GM12878 (cell line): Measurements from ENCODE around the gene DUSP8. TPM values are rescaled to one million over a fixed set of nuclear protein-coding genes. Genes with fewer than 3 reads are reported as not detected.

ENCODE experiments used
- ATAC-seq: fragments of 200-7000 bp; cut with Tn5 transposase; 3 replicates; pipeline ENCODE4 v1.9.1; 2020; ENCODE audit warnings: mild to moderate bottlenecking, moderate library complexity
- BruUV-seq: library from RNA; stranded (reverse); fragments of 400-500 nt; replicated peaks from 2 replicates; lab custom pipeline; 2021; lab: Mats Ljungman, UMichigan
- CTCF ChIA-PET: fragments of 300-600 bp; sonication (Branson Sonifier 250); formaldehyde crosslinking; extraction: SDS; loops from one replicate; lab custom pipeline; 2021; ENCODE audit warnings: inconsistent platforms; lab: Yijun Ruan, JAX
- POLR2A ChIA-PET: fragments of 350-600 bp; formaldehyde crosslinking; extraction: SDS; loops from one replicate; lab custom pipeline; 2021; ENCODE audit warnings: inconsistent platforms; lab: Charles Lee
- RAD21 ChIA-PET: fragments of 300-600 bp; sonication (Branson Sonifier 250); formaldehyde crosslinking; loops from one replicate; lab custom pipeline; 2023; ENCODE audit warnings: antibody characterized with exemption; ENCODE audit not compliant: unreplicated experiment; lab: Charles Lee
- SMC1A ChIA-PET: fragments of 300-600 bp; sonication (Branson Sonifier 250); formaldehyde crosslinking; loops from one replicate; lab custom pipeline; 2023; ENCODE audit not compliant: unreplicated experiment, uncharacterized antibody; lab: Charles Lee
- DNase-seq: peaks from one replicate; pipeline ENCODE4 v3.0.0-alpha.2; 2011; ENCODE audit warnings: low read depth, low spot score
- FAIRE-seq: peaks from 3 replicates; lab custom pipeline; 2011; peaks lifted over from hg19 to GRCh38; lab: Jason Lieb, UNC
- H2AFZ ChIP-seq: 2 replicates; pipeline ENCODE4 v1.6.0; 2011; ENCODE audit warnings: low read depth, low read length, control low read depth; ENCODE audit not compliant: control insufficient read depth
- H3K27ac ChIP-seq: 2 replicates; pipeline ENCODE4 v1.5.1; 2011; ENCODE audit warnings: control low read depth; ENCODE audit not compliant: control insufficient read depth, insufficient read depth
- H3K27me3 ChIP-seq, 2 experiments: replicated peaks in 1 of 2; 2 replicates each; pipeline versions ENCODE4 v1.6.0 to v1.6.1; 2011; ENCODE audit warnings: low read length in 1 of 2; ENCODE audit not compliant: control insufficient read depth in 2 of 2, insufficient read depth in 2 of 2
- H3K36me3 ChIP-seq, 2 experiments: 2 replicates each; pipeline ENCODE4 v1.5.1; 2011; ENCODE audit warnings: low read length in 1 of 2; ENCODE audit not compliant: control insufficient read depth in 2 of 2, insufficient read depth in 2 of 2
- H3K4me1 ChIP-seq: 2 replicates; pipeline ENCODE4 v1.6.1; 2011; ENCODE audit warnings: mild to moderate bottlenecking, low read length, moderate library complexity, mixed read lengths; ENCODE audit not compliant: control insufficient read depth, insufficient read depth
- H3K4me2 ChIP-seq: 2 replicates; pipeline ENCODE4 v1.6.0; 2011; ENCODE audit warnings: control low read depth; ENCODE audit not compliant: control insufficient read depth, insufficient read depth
- H3K4me3 ChIP-seq: fragments of 200-600 bp; sonication (generic); 2 replicates; pipeline ENCODE4 v1.5.1; 2016
- H3K79me2 ChIP-seq: 2 replicates; pipeline ENCODE4 v1.6.0; 2011; ENCODE audit warnings: low read length; ENCODE audit not compliant: control insufficient read depth, insufficient read depth
- H3K9ac ChIP-seq: 2 replicates; pipeline ENCODE4 v1.8.0; 2011; ENCODE audit warnings: low read length, control low read depth, mixed read lengths; ENCODE audit not compliant: control insufficient read depth, insufficient read depth
- H3K9me3 ChIP-seq: replicated peaks from 3 replicates; pipeline ENCODE4 v1.5.1; 2011; ENCODE audit warnings: mild to moderate bottlenecking, low read length; ENCODE audit not compliant: control insufficient read depth, insufficient read depth
- H4K20me1 ChIP-seq: 2 replicates; pipeline ENCODE4 v1.6.0; 2011; ENCODE audit not compliant: control insufficient read depth, insufficient read depth
- BCLAF1 ChIP-seq: fragments of 450-650 bp; IDR thresholded peaks from 2 replicates; pipeline ENCODE4 v1.6.1; 2017; ENCODE audit warnings: antibody characterized with exemption, mild to moderate bottlenecking, moderate library complexity
- HDGF ChIP-seq: fragments of 450-650 bp; IDR thresholded peaks from 2 replicates; pipeline ENCODE4 v1.6.1; 2016; ENCODE audit warnings: antibody characterized with exemption
- KLF5 ChIP-seq: fragments of 450-650 bp; IDR thresholded peaks from 2 replicates; pipeline ENCODE4 v1.6.1; 2014; ENCODE audit warnings: mild to moderate bottlenecking; ENCODE audit not compliant: partially characterized antibody
- YBX1 ChIP-seq: fragments of 450-650 bp; IDR thresholded peaks from 2 replicates; pipeline ENCODE4 v1.6.1; 2016; ENCODE audit warnings: antibody characterized with exemption
- ZNF217 ChIP-seq: fragments of 450-650 bp; IDR thresholded peaks from 2 replicates; pipeline ENCODE4 v1.6.1; 2017; ENCODE audit warnings: antibody characterized with exemption, mild to moderate bottlenecking
- ZNF592 ChIP-seq: fragments of 450-650 bp; IDR thresholded peaks from 2 replicates; pipeline ENCODE4 v1.6.1; 2017; ENCODE audit warnings: mild to moderate bottlenecking, moderate library complexity
- WGBS: methylation state at CpG from one replicate; pipeline ENCODE4 v1.1.6; 2016; ENCODE audit warnings: low lambda C conversion rate; ENCODE audit not compliant: insufficient replicate concordance, insufficient coverage; ENCODE audit errors: missing lambda C conversion rate; 5-methylcytosine and 5-hydroxymethylcytosine counted together
- in situ Hi-C: fragments of 300-500 bp; cut with MboI; formaldehyde crosslinking; loops from 9 replicates; pipeline ENCODE4 v1.14.3; 2018; ENCODE audit warnings: mixed read lengths
- intact Hi-C: fragments of 100-400 bp; cut with micrococcal nuclease; formaldehyde crosslinking; loops from one replicate; pipeline ENCODE4 v1.14.2; 2022; ENCODE audit not compliant: unreplicated experiment
- polyA plus RNA-seq, 11 experiments: library from polyadenylated mRNA; depleted of rRNA in 4 of 11; unstranded in 6 of 11; stranded (reverse) in 5 of 11; fragments of >200 nt; fragmentation: Nextera tagmentation in 4 of 11; fragmentation: Illumina TruSeq in 1 of 11; extraction: Ambion mirVana in 4 of 11; extraction: Trizol in 1 of 11; gene quantifications; 1 replicate in 1 of 11; 2 replicates in 10 of 11; pipeline versions ENCODE4 v1.2.1 to v1.2.3, GENCODE V29; 2011 to 2016; ENCODE audit warnings: inconsistent platforms in 2 of 11, missing spikeins in 2 of 11, low read depth in 1 of 11
- total RNA-seq, 4 experiments: library from RNA; depleted of rRNA in 3 of 4; stranded (reverse); fragments of >200 nt in 3 of 4; fragmentation: Illumina TruSeq in 1 of 4; extraction: Trizol in 1 of 4; gene quantifications; 2 replicates each; pipeline versions ENCODE4 v1.2.1 to v1.2.3, GENCODE V29; 2013 to 2021

Gene DUSP8
- total and polyA plus RNA-seq, 10 of the 15 experiments (the other 5 are each of a cell fraction or from before 2014, with no cell fraction given): 0.04 to 1.7 (median 0.26) TPM; not detected in 6

- in situ Hi-C loops: no loop called here
- Histone ChIP-seq H3K4me2 (no peak within 1 kb of the TSS), H3K9me3 (no peaks in the 10 kb centered on the region)
- TF ChIP-seq BCLAF1 (no peak), ZNF217 (no peak), HDGF (no peak), YBX1 (no peak), KLF5 (no peak), ZNF592 (no peak)
- TF ChIP-seq, all 136 proteins: peak for 0
- no peak for DNase-seq
- H3K27ac ChIP-seq: no peak within 1 kb of the TSS
- CTCF ChIA-PET: interaction anchor here (1.2 kb wide), 1 partner anchor 16 kb away, joined by 3 read pairs; no protein-coding TSS in a partner anchor
- H3K4me1 ChIP-seq: no peaks in the 10 kb centered on the region
- no peaks in the 10 kb centered on the region for H4K20me1 ChIP-seq
- RAD21 ChIA-PET: interaction anchor here (0.6 kb wide), 1 partner anchor 1624 kb away, joined by 7 read pairs; no protein-coding TSS in a partner anchor
- ATAC-seq: no peak
- POLR2A ChIA-PET: no interaction called here
- no peaks in the 10 kb centered on the region; a peak in 2 of 4 replicates for H3K27me3 ChIP-seq
- H3K79me2 ChIP-seq: no peaks in the 10 kb centered on the region
- no peak within 1 kb of the TSS for H3K9ac ChIP-seq
- no peak for FAIRE-seq
- H3K36me3 ChIP-seq: no peaks in the 10 kb centered on the region
- intact Hi-C loops: no loop called here
- H2AFZ ChIP-seq: no peak within 1 kb of the TSS
- no peak within 1 kb of the TSS for H3K4me3 ChIP-seq
- SMC1A ChIA-PET: interaction anchor here (1.8 kb wide), 1 partner anchor 29 kb away, joined by 4 read pairs; no protein-coding TSS in a partner anchor
- WGBS: 3% methylated on average over 4 of the region's 4 CpGs
- BruUV-seq: no TSS peak
These were observed 25.9 kb upstream of the DUSP8 start, which contains the start of gene KRTAP5-2 for GRCh38 chr11:1597994-1598380. Gene KRTAP5-2, minus strand, starts transcription at chr11:1598294. Its CDS starts 44 bp downstream, at chr11:1598250.
